GM21526 (cell line): ENCODE results near the gene STH.

ENCODE experiments used
- ATAC-seq: cut with Tn5 transposase; IDR thresholded peaks from one replicate; pipeline ENCODE4 v1.9.1; 2021; ENCODE audit warnings: moderate library complexity; ENCODE audit not compliant: unreplicated experiment, low FRiP score

The STH gene

GRCh38 chr17:45966606-45967280, 32.3 kb upstream of the STH start:
- no peak for ATAC-seq

- no peak for ATAC-seq
Observed at GRCh38 chr17:45967378-45967777, 31.7 kb upstream of the STH start.

- no peak for ATAC-seq
Observed at GRCh38 chr17:45968732-45969131, 30.3 kb upstream of the STH start.

- no peak for ATAC-seq
Observed at GRCh38 chr17:45969726-45970125, 29.3 kb upstream of the STH start.

GRCh38 chr17:45970659-45971058, 28.4 kb upstream of the STH start:
- no peak for ATAC-seq

GRCh38 chr17:45971698-45972141, 27.3 kb upstream of the STH start:
- ATAC-seq, result no peak

- no peak for ATAC-seq
Observed at GRCh38 chr17:45972531-45972930, 26.5 kb upstream of the STH start.

GRCh38 chr17:45973099-45973780, 25.8 kb upstream of the STH start:
- no peak for ATAC-seq

GRCh38 chr17:45973946-45974859, 24.8 kb upstream of the STH start:
- ATAC-seq, result no peak

GRCh38 chr17:45974916-45975630, 24.0 kb upstream of the STH start:
- ATAC-seq, result no peak

GRCh38 chr17:45975640-45976295, 23.3 kb upstream of the STH start:
- ATAC-seq, result no peak

GRCh38 chr17:45976391-45976754, 22.7 kb upstream of the STH start:
- no peak for ATAC-seq

- no peak for ATAC-seq
Observed at GRCh38 chr17:45976755-45977505, 22.1 kb upstream of the STH start.

- ATAC-seq, result no peak
Observed at GRCh38 chr17:45977506-45977824, 21.6 kb upstream of the STH start.

GRCh38 chr17:45977976-45978626, 20.9 kb upstream of the STH start:
- no peak for ATAC-seq

GRCh38 chr17:45979137-45979536, 19.9 kb upstream of the STH start:
- no peak for ATAC-seq

GRCh38 chr17:45980855-45981254, 18.2 kb upstream of the STH start:
- no peak for ATAC-seq

GRCh38 chr17:45981306-45981705, 17.7 kb upstream of the STH start:
- ATAC-seq, result no peak
